Pancreas (tissue), 10 donors: ENCODE results near the gene PPP1R1C. TPM values are rescaled to one million over a fixed set of nuclear protein-coding genes. Genes with fewer than 3 reads are reported as not detected.

ENCODE experiments used
- ATAC-seq, 4 donors: fragments of 200-7000 bp; cut with Tn5 transposase; one replicate each; pipeline versions ENCODE4 v1.8.0 to v1.9.1; 2020; ENCODE audit warnings: mild to moderate bottlenecking in 4 of 4, moderate library complexity in 4 of 4
- DNase-seq, 6 donors: peaks; one replicate each; pipeline ENCODE4 v3.0.0-alpha.2; 2020
- FAIRE-seq: peaks from 2 replicates; lab custom pipeline; 2012; peaks lifted over from hg19 to GRCh38; lab: Jason Lieb, UNC
- H3K27ac ChIP-seq, 4 donors: fragments of 200-600 bp; sonication (generic); 1 replicate in 3 of 4; 2 replicates in 1 of 4; pipeline versions ENCODE4 v1.5.0 to v1.8.0; 2020
- H3K27me3 ChIP-seq, 4 donors: fragments of 200-600 bp; one replicate each; pipeline ENCODE4 v1.8.0; 2021
- H3K36me3 ChIP-seq, 3 donors: fragments of 200-600 bp; sonication (generic) in 1 of 3; one replicate each; pipeline versions ENCODE4 v1.5.0 to v1.8.0; 2020 to 2021
- H3K4me1 ChIP-seq, 3 donors: fragments of 200-600 bp; one replicate each; pipeline ENCODE4 v1.8.0; 2021
- H3K4me3 ChIP-seq, 4 donors: fragments of 200-600 bp; sonication (generic) in 2 of 4; one replicate each; pipeline versions ENCODE4 v1.5.0 to v1.8.0; 2020 to 2021
- H3K9me3 ChIP-seq, 4 donors: fragments of 200-600 bp; one replicate each; pipeline ENCODE4 v1.8.0; 2021
- WGBS, 2 donors: extraction: QIAGEN DNeasy Blood & Tissue Kit; methylation state at CpG; one replicate each; pipeline ENCODE4 v1.1.7; 2013; 5-methylcytosine and 5-hydroxymethylcytosine counted together
- intact Hi-C, 3 donors: fragments of 100-400 bp; cut with DNase I; formaldehyde crosslinking; loops; one replicate each; pipeline versions ENCODE4 v1.11.1 to v1.14.2; 2022
- polyA plus RNA-seq, 2 donors: library from polyadenylated mRNA; stranded (reverse); fragments of 200-250 nt; gene quantifications; one replicate each; pipeline ENCODE4 v1.2.3, GENCODE V29; 2013
- total RNA-seq, 6 donors: library from RNA; stranded (reverse); fragmentation: NEBNext Ultra II Directional in 4 of 6; extraction: Animal tissue kit (Norgen Biotek cat#: 25700) in 4 of 6; gene quantifications; one replicate each; pipeline versions ENCODE4 v1.2.1 to v1.2.4, GENCODE V29; 2021 to 2023
- TF ChIP-seq, protein P1 (sequence below), 4 donors: fragments of 200-600 bp; sonication (generic) in 3 of 4; IDR thresholded peaks; one replicate each; pipeline versions ENCODE4 v1.5.0 to v1.8.0; 2021; ENCODE audit warnings: antibody characterized with exemption in 4 of 4
- donor health status: healthy with polysubstance abuse.
- donor health status: DM: no; HTN: no; CAD: no; lungs with moderate emphysema.
- donor health status: DM: no; HTN: no; CAD: no.
- donor health status: control.
- donor health status: control.
- donor health status: Bipolar disorder and iron deficiency.
- donor health status: DM: yes; HTN: yes; CAD: no.
- donor health status: DM: no; HTN: no; CAD: no.
- donor health status: DM: no; HTN: no; CAD: no.
- donor health status: DM: yes; HTN: yes; CAD: no.

The PPP1R1C gene
- total and polyA plus RNA-seq, 8 donors: 0.20 to 2.4 (median 0.73) TPM

- Histone ChIP-seq H3K4me1 (no peaks in the 10 kb centered on the region), H3K27ac (no peak overlapping the region), H3K4me3 (no peak overlapping the region), H3K27me3 (no peaks in the 10 kb centered on the region), H3K9me3 (no peaks in the 10 kb centered on the region), H3K36me3 (no peaks in the 10 kb centered on the region)
- 78 to 85% methylated on average over 3 of the region's 3 CpGs for WGBS, 2 donors
- DNase-seq (no peak), ATAC-seq (no peak), FAIRE-seq (no peak)
- intact Hi-C loops: no loop called here
- TF ChIP-seq, protein P1, sequence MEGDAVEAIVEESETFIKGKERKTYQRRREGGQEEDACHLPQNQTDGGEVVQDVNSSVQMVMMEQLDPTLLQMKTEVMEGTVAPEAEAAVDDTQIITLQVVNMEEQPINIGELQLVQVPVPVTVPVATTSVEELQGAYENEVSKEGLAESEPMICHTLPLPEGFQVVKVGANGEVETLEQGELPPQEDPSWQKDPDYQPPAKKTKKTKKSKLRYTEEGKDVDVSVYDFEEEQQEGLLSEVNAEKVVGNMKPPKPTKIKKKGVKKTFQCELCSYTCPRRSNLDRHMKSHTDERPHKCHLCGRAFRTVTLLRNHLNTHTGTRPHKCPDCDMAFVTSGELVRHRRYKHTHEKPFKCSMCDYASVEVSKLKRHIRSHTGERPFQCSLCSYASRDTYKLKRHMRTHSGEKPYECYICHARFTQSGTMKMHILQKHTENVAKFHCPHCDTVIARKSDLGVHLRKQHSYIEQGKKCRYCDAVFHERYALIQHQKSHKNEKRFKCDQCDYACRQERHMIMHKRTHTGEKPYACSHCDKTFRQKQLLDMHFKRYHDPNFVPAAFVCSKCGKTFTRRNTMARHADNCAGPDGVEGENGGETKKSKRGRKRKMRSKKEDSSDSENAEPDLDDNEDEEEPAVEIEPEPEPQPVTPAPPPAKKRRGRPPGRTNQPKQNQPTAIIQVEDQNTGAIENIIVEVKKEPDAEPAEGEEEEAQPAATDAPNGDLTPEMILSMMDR (IDR thresholded peaks at IDR 0.05): no peak
These were observed 83.2 kb downstream of the PPP1R1C start for GRCh38 chr2:182068811-182069210.

- Histone ChIP-seq H3K27me3 (no peaks in the 10 kb centered on the region), H3K9me3 (no peaks in the 10 kb centered on the region), H3K36me3 (no peaks in the 10 kb centered on the region), H3K27ac (no peak overlapping the region), H3K4me1 (no peaks in the 10 kb centered on the region), H3K4me3 (no peak overlapping the region)
- intact Hi-C loops: no loop called here
- ATAC-seq (no peak), DNase-seq (no peak), FAIRE-seq (no peak)
- TF ChIP-seq, protein P1 (IDR thresholded peaks at IDR 0.05): no peak
These were observed 83.8 kb downstream of the PPP1R1C start for GRCh38 chr2:182069416-182069815.

DNA sequence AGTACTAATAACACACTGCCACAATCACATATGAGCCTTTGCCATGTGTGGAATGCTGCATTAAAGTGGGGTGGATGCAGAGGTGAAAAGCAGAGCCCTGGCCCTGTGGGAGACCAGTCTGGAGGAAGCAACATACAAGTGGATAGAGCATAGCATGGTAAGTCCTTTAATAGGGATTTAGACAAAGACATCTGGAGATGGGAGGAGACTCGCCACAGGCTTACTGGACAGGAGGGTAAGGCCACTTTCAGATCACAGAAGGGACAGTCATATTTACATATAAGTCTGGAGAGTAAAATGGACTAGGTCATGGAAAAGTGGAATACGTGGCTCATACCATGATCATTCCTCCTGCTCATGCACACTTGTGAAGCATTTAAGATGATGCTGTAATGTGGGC, 84.3 kb downstream of the PPP1R1C start:
- no peak for FAIRE-seq
- intact Hi-C loops: loop anchor here in 2 of 3 donors (5.0 to 10.0 kb wide), 2 partner anchors 328 to 335 kb away; no protein-coding TSS in a partner anchor
- DNase-seq: no peak
- no peak for ATAC-seq
- WGBS, 2 donors: 94 to 98% methylated on average over 2 of the region's 2 CpGs
- no peak overlapping the region for H3K27ac ChIP-seq
- H3K4me3 ChIP-seq: no peak overlapping the region
- no peaks in the 10 kb centered on the region for H3K36me3 ChIP-seq
- H3K4me1 ChIP-seq: no peaks in the 10 kb centered on the region
- no peaks in the 10 kb centered on the region for H3K27me3 ChIP-seq
- TF ChIP-seq, protein P1 (IDR thresholded peaks at IDR 0.05): no peak
- H3K9me3 ChIP-seq: no peaks in the 10 kb centered on the region

- intact Hi-C loops: loop anchor here in 2 of 3 donors (5.0 to 10.0 kb wide), 2 partner anchors 328 to 336 kb away; no protein-coding TSS in a partner anchor
- H3K4me3 ChIP-seq: no peak overlapping the region
- WGBS, 2 donors: 90 to 98% methylated on average over 2 of the region's 2 CpGs
- no peaks in the 10 kb centered on the region for H3K9me3 ChIP-seq
- no peaks in the 10 kb centered on the region for H3K4me1 ChIP-seq
- H3K27me3 ChIP-seq: no peaks in the 10 kb centered on the region
- H3K36me3 ChIP-seq: no peaks in the 10 kb centered on the region
- TF ChIP-seq, protein P1 (IDR thresholded peaks at IDR 0.05): no peak
- DNase-seq (no peak), ATAC-seq (no peak), FAIRE-seq (no peak)
- no peak overlapping the region for H3K27ac ChIP-seq
These were observed 85.1 kb downstream of the PPP1R1C start for GRCh38 chr2:182070736-182071135.

DNA sequence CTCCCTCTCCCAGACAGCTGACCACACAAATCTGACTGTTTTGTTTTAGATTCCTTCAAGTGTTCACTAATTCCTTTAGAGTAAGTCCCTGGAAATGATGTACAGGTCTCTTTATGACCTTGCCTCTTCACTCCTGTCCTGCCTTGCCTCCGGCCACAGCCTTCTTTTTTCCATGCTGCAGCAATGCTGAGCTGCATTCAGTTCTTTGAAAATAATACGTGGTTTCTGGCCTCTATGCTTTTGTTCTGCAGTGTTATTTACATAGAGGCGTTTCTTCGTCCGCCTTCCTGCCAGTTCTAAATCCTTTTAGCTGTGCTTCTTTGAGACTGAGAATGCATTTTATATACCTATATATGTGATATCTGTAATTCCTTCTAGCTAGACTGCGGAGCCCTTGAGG, 87.2 kb downstream of the PPP1R1C start:
- Histone ChIP-seq H3K4me3 (no peak overlapping the region), H3K36me3 (no peaks in the 10 kb centered on the region), H3K9me3 (no peaks in the 10 kb centered on the region), H3K27me3 (no peaks in the 10 kb centered on the region), H3K27ac (no peak overlapping the region), H3K4me1 (peaks cover 0 to 4% (median 0%) of the 10 kb centered on the region in 3 donors)
- no peak for DNase-seq
- WGBS, 2 donors: 91 to 93% methylated on average over 6 of the region's 6 CpGs
- intact Hi-C loops: loop anchor here in 2 of 3 donors (5.0 to 10.0 kb wide), 2 partner anchors 331 to 338 kb away; no protein-coding TSS in a partner anchor
- TF ChIP-seq, protein P1 (IDR thresholded peaks at IDR 0.05): no peak
- FAIRE-seq: no peak
- ATAC-seq: no peak
